Daoy (cell line): ENCODE data around the gene PPP6R3. TPM values are rescaled to one million over a fixed set of nuclear protein-coding genes. Genes with fewer than 3 reads are reported as not detected.

Experiments used
- DNase-seq: peaks from one replicate; pipeline ENCODE4 v3.0.0-alpha.2; 2015; ENCODE audit warnings: low read depth
- total RNA-seq: library from RNA; depleted of rRNA; stranded (reverse); fragments of >200 nt; shearing (Covaris generic); gene quantifications from 2 replicates; pipeline ENCODE4 v1.2.3, GENCODE V29; 2014

Gene PPP6R3
- total RNA-seq, 1 experiment from 2014 or later, result 85.4 TPM

DNA sequence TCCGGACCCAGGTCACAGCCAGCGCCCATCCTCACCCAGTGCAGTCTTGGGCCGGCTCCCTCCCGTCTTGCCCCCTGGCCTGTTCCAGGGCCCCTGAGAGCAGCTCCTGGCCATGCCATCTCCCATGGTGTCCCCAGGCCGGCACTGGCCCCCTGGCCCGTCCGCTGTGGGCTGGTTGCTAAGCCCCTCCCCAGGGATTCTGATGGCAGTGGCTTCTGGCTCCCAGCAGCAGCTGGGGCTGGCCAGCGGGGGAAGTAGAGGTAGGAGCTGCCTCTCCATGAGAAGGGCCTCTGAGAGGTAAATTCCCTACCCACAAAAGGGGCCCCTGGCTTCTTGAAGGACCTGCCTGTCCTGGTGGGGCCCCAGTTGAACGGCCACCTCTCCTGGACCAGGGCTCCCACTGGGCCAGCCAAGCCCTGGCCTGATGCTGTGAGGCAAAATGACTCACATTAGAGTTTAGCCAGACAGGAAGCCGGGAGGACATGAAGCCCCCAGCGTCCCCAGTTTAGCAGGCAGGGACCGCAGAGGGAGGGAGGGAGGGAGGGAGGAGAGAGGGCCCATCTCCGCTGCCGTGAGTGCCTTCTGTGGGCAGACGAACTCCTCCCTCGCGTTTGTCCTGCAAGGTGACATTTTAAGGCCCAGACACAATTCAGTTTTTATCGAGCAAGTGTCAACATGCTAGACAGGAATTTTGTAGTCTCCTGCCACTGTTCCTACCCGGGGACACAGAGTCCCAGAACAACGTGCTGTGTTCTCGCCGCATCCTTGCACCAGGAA is 190.8 kb downstream of the PPP6R3 start:
- peak; percentile 48 for DNase-seq

DNA sequence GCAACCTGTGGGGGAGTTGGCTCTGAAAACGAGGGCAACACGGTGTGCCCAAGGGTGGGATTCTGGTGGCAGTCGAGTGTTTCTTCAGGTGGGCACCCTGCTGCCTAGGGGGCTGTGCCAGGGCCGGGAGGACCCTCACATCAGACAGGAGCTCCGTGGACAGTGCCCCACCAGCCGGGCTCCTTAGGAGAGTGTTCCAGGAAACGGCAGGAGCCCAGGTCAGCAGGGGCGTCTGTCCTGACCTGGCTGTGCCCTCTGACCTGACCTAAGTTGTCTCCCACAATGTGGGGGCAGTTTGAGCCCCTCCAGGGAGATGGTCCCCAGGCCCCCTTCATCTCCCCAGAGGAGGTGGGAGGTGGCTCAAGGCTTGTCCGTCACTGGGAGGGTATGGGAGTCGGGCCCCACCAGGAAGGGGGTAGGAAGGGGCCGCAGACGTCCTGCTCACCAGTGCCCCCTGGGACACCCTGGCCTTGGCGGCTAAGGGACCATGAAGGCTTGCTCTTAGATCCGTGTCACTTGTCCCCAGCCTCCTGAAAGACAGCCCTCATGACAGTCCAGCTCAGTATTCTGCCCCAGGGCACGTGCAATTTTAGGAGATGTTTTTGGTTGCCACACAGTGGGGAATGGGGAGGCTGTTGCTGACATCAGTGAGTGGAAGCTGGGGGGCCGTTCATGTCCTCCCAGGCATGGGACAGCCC is 191.6 kb downstream of the PPP6R3 start:
- DNase-seq, result no peak

DNA sequence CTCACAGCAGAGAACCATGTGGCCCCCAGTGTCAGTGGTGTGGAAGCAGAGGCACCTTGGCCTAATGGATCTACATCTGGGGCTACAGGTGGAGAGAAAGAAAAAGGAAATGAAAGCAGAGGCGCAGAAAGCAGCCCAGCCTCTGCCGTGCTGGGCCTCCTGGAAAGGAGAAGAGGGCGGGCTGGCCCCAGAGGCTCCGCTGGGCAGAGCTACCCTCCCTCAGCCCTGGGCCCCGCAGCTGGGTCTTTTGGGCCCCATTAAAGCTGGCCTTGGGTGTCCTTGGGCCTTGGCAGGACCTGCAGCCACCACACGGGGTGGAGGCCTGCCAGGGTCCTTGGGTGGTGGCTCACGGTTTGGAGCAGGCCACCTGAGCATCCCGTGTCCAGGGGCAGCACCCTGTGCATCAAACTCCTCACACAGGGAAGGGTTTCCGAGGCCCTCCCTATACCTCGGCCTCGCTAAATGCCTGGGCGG is 192.2 kb downstream of the PPP6R3 start:
- no peak for DNase-seq

DNA sequence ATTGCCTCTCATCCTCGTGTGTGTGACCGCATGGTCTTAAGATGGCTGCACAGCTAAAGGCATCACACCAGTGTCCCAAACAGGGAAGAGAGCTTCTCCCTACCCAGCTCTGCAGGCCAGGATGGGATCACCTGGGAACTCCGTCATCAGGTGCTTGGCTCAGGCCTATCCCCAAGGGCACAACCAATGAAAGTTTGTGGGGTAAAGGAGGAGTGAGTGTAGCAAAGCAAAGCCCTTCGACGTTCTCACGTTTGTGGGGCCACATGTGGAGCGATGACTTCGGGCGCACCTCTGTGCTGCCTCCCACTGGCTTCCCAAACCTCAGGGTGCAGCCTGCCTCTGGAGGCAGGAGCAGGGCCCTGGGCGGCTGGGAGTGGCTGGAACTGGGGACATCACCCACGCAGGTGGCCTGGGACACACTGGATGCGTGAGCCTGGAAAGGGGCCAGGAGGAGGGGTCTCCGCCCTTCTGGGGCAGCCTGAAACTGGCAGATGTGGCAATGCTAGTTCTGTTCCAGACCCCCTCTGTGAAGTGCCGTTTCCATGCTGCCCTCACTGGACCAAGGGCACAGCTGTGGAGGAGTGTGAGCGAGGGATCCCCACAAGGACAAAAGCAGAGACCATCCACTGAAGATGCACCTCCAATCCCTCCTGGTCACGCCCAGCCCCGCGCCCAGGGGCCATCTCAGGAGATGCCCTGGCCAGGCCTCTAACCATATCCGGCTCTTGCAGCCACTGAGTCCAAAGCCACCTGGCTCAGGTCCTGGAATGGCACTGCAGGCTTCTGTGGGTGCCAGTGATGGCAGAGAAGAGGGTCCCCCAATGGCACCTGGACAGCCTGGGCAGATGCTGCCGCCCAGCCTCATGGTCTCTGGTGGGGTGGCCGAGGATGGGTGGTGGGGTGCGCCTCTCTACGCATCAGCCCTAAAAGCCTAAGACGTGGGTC is 193.2 kb downstream of the PPP6R3 start:
- DNase-seq, result no peak

DNA sequence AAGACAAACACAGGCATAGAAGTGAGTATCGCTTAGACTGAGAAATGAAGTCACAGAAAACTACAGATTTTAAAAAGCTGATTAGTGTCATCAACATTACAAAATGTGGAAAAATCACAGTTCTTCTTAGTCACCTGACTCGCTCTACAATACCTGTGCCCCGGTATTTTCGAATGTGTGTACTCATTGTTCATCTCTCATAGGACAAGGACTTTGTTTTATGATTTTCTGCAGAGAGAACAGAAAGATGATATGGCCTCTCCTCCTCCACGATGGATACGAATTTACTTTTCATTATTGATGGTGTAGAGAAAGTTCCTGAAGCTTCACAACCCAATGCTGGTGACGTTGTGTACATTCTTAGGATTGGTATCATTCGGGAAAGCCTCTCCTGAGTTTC is 194.4 kb downstream of the PPP6R3 start:
- DNase-seq, result no peak

DNA sequence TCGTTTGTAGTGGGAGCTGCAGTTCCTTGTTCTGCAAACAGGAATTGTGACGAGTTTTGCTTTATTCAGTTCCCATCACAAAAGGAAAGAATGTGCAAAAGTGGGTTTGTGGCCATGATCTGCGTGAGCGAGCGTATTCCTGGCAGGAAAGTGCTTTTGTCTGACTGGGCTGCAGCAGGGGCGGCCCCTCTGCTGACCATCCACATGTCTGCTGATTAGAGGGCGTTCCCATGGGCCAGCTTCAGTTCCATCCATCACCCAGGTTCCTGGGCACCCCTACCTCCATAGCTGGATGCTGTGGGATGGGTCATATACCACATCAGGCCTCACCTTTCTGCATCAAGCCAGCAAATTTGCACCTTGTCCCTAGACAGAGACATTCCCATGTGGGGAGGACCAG is 194.9 kb downstream of the PPP6R3 start:
- DNase-seq, result no peak

DNA sequence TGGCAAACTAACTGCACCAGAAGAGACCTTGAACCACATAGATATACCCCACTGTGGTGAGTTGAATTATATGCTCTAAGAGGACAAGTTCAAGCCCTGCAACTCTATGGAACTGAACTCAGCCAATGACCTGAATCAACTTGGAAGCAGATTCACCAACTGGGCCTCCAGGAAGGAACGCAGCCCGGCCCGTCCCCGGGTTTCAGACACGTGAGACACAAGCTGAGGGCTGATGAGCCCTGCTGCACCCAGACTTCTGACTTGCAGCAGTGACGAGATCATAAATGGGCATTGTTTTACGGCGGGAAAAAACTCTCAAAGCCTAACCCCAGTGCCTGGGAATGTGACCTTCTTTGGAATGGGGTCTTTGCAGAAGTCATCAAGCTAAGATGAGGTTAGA is 195.3 kb downstream of the PPP6R3 start:
- DNase-seq, result no peak

DNA sequence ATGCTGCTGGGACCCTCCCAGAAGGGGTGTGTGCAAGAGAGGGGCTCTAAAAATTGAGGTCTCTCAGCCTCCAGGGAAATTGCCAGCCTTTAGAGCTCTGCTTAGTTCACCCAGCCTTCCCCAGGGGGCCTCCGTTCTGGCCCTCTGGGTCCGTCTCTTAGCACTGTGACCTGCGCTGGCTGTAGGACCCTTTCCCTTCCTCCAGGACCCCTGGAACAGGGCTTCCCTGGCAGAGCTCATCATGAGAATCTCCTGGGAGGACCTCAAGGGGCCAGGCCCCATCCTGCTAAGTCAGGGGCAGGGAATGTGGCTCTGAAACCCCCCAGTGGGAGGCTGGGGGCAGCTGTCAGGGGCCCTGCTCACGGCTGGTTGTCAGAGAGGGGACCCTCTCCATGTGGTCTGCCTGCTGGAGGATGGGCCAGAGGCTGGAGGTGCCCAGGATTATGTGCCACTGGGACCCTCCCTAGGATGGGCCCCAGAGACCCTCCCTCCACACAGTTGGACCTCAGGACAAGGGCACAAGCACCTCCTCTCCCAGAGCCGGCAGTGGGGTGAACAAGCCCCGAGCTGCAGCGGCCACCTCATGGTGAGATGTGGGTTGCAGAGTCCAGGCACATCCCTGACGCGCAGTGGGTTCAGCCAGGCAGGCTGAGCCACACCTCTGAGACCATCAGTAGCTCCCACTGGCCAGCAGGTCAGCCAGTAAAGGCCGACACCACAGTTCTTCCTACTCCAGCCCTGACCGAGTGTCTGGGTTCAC is 196.6 kb downstream of the PPP6R3 start:
- no peak for DNase-seq

DNA sequence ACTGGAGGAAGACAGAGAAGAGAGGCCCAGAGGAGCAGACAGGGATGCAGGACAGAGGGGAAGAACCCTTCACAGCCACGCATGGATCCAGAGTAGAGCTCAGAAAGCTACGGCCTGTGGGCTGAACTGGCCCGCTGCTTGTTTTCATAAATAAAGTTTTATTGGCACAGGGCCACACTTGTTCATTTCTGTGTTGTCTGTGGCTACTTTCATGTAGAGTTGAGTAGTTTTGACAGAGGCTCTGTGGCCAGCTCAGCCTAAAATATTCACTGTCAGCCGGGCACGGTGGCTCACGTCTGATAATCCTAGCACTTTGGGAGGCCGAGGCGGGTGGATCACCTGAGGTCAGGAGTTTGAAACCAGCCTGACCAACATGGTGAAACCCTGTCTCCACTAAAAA is 197.5 kb downstream of the PPP6R3 start:
- no peak for DNase-seq

DNA sequence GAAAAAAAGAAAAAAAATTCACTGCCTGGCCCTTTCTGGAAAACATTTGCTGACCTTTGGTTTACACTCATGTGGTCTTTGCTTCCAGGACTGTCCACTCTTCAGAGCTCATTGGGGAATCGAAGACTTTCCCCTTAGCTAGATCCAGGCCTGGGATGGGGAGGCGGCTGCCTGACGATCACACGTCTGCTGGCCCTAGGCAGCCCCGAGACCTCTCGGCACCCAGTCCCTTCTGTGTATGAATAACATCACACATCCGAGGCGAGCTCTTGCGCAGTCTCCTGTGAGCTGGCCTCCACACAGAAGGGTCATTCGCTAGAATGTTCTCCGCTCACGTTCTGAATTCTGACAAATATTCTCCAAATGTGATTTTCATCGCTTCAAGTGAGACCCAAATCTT is 198.1 kb downstream of the PPP6R3 start:
- DNase-seq, result no peak

DNA sequence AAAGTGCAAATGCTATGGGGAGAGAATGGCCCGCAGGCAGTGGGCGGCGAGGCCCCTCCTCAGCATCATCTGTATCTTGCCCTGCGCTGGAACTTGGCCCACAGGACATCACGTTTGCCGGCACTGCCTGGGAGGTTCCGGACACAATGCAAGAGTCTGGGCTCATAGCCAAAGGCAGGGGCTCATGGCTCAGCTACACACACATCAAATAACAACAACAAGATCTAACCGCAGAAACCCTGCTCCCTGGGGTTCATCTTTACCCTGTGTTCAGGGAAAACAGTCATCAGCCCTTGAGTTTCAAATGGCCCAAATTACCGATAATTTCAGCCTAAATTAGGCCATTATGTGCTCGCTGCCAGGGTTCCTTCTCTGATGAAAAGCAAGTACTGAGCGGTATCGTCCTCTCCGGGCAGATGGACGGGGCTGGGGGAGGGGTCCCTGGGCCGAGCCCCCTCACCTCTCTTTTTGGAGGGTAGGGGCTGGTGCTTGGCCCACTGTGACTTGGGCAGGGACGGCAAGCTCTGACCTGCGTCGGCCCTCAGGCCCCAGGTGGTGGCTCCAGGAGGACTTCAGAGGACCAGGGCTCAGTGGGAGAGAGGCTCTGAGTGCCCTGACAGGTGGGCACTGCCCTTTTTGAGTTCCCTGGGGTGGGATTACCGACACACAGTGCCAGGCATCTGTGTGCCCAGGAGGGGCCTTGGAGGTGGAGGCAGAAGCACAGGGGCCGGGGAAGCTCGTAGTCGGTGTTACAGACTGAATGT is 198.8 kb downstream of the PPP6R3 start:
- DNase-seq, result peak; percentile 93

DNA sequence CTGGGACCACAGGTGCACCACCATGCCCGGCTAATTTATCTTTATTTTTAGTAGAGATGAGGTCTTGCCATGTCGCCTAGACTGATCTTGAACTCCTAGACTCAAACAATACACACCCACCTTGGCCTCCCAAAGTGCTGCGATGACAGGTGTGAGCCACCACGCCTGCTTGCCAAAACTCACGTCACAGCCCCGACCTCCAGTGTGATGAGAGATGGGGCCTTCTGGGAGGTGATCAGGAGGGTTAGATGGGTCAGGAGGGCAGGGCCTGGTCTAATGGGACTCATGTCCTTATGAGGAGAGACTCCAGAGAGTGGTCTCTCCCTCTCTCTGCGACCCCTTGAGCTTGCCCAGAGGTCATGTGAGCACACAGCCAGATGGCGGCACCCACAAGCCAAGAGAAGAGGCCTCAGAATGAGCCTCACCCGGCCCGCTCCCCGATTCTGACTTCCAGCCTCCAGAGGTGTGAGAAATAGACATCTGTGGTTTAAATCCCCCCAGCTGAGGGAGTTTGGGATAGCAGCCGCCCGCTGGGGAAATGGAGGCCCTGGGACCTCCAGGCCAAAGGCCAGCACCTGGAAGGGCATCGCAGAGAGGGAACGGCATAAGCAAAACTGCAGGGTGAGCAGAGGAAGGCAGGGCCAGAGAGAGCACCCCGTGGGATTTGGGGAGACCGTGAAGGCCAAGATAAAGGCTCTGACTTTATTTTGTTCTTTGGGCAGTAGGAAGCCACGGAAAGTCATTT is 199.7 kb downstream of the PPP6R3 start:
- DNase-seq, result no peak

DNA sequence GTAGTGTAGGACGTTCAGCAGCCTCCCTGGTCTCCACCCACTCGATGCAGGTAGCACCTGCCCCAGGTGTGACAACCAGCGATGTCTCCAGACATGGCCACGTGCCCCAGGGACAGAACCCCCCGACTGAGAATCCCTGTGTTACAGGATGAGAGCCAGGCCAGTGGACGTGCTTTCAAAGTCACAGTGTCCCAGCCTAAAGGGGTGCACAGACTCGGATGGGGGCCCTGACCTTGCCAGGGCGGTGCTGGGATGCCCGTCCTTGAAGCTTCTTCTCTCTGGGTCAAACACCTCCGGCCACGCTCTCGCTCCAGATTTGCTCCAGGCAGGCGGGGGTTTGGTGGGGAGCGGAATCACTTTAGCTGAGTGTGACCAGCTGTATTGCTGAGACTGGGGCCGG is 200.5 kb downstream of the PPP6R3 start:
- no peak for DNase-seq

DNA sequence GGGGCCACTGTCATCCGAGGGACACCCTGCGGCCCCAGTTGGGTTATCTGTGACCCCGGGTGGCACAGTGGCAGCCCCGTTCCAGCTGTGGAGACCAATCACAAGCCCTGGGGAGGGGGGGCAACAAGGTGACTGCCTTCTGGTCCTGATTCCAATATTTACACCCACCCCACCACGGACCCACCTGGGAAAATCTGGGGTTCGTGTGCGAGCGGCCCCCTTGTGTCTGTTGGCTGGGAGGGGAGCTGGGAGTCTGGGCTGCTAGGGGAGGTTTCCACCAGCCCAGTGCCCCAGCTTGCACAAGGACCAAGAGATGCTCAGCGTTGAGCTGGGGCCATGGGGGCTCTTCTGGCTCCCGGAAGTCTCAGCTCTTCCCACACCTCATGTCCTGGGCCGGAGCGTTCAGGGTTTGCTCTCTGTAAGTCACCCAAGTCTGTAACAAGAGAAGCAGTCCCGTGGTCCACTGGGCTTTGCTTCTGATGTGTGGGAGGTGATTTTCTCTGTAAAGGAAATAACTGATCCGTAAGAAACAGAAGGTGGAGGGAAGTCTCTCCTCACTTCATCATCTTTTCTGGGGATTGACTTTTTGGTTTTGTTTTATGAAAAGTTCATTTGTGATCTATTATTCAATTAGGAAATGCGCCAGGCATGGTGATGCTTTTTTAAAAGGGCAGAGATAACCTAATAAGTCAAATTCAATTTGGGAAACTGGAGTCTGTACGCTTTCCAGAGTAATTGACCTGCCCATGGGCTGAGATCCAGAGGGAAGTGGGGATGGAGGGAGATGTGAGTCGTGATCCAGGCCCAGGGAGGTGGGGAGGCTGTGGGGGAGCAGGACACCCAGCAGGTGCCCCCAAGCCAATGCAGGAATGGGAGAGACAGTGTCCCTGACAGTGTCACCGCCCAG is 201.4 kb downstream of the PPP6R3 start:
- no peak for DNase-seq

DNA sequence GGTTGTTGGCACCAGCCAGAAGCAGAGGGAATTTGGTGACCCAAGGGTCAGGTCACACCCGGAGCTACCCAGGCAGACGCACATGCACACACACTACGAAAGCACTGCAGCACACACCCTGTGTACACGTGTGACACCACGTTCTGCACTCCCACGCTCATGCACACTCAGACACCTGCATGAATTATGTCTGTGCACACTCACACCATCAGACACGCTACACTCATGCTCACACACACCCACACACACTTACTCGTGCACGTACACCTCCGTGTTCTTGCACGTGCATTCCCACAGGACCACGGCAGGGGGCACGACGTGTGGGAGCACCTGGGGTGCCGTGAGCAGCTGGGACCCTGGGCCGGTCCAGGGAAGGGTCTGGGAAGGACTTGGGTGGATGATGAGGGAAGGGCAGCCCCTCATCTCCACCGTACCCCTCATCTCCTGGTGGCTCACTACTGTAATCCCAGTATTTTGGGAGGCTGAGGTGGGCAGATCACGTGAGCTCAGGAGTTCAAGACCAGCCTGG is 203.0 kb downstream of the PPP6R3 start:
- DNase-seq, result no peak

DNA sequence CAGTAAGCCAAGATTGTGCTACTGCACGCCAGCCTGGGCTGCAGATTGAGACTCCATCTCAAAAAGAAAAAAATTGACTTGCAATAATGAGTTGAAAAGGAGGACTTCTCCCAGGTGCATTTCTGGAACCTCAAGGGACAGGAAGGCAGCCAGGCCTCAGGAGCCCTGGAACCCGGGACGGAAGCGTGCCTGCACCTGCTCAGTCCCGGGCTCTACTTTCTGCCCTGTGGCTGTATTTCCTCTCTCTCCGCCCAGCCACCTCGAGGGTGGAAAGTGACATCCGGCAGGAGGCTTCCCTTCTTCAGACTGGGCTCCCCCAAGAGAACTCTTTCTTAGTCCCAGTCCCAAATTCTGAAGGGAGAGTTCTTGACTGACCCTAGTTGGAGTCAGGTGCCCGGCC is 203.6 kb downstream of the PPP6R3 start:
- no peak for DNase-seq

DNA sequence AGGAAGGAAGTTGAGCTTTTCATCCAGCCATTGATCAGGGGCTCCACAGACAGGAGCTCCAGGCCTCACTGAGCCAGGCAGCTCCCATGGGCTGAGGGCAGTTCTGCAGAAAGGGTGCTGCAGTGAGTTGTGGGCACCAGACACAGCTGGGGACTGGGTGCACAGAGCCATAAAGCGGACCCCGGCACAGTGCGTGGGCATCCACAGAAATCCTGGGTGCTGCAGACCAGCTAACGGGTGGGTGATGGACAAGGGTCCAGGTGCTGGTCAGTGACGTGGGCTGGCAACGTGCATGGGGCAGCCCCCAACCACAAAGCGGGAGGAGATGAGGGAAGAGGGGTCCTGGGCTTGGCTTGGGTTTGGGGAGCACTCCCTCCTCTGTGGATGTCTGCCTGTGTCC is 204.4 kb downstream of the PPP6R3 start:
- DNase-seq, result no peak
